GM12872 (cell line): ENCODE measurements around the gene LDB3.

Source experiments
- CTCF ChIP-seq: IDR thresholded peaks from 3 replicates; pipeline ENCODE4 v1.5.1; 2011; ENCODE audit warnings: low read depth, mild to moderate bottlenecking, low read length, moderate library complexity; ENCODE audit not compliant: insufficient read depth

The LDB3 gene

GRCh38 chr10:86782701-86783418, 114.5 kb downstream of the LDB3 start:
- TF ChIP-seq CTCF: no peak

GRCh38 chr10:86785037-86785436, 116.7 kb downstream of the LDB3 start:
- no peak for TF ChIP-seq CTCF
